ENCODE data around the gene CCDC106.
A peak's percentile ranks its signal among the peaks of the same experiment; 100 is the strongest.

Gene CCDC106

GRCh38 chr19:55609326-55609725 is 38.7 kb upstream of the CCDC106 start:
- H3K27me3 Mint-ChIP-seq = no peaks in the 10 kb centered on the region
- H3K36me3 Mint-ChIP-seq = peaks cover 8% of the 10 kb centered on the region
- peaks cover 60% of the 10 kb centered on the region for H3K4me1 Mint-ChIP-seq
- H3K27ac Mint-ChIP-seq = no peak overlapping the region
- no peak overlapping the region for H3K4me3 Mint-ChIP-seq
- H3K9me3 Mint-ChIP-seq = no peaks in the 10 kb centered on the region

GRCh38 chr19:55611300-55611982 is 36.6 kb upstream of the CCDC106 start:
- no peak overlapping the region for H3K4me3 Mint-ChIP-seq
- no peaks in the 10 kb centered on the region for H3K27me3 Mint-ChIP-seq
- H3K27ac Mint-ChIP-seq = peak overlapping the region; percentile 62
- peaks cover 48% of the 10 kb centered on the region for H3K4me1 Mint-ChIP-seq
- no peaks in the 10 kb centered on the region for H3K9me3 Mint-ChIP-seq
- H3K36me3 Mint-ChIP-seq = peaks cover 9% of the 10 kb centered on the region

- Mint-ChIP-seq H3K9me3 (no peaks in the 10 kb centered on the region), H3K4me1 (peaks cover 42% of the 10 kb centered on the region), H3K36me3 (peaks cover 9% of the 10 kb centered on the region), H3K27ac (peak overlapping the region; percentile 55), H3K27me3 (no peaks in the 10 kb centered on the region), H3K4me3 (no peak overlapping the region)
Measured at GRCh38 chr19:55611983-55612645, 35.9 kb upstream of the CCDC106 start.

GRCh38 chr19:55613396-55613795 is 34.6 kb upstream of the CCDC106 start:
- Mint-ChIP-seq H3K4me1 (peaks cover 32% of the 10 kb centered on the region), H3K9me3 (no peaks in the 10 kb centered on the region), H3K27ac (no peak overlapping the region), H3K27me3 (no peaks in the 10 kb centered on the region), H3K36me3 (peaks cover 12% of the 10 kb centered on the region), H3K4me3 (no peak overlapping the region)

- no peaks in the 10 kb centered on the region for H3K9me3 Mint-ChIP-seq
- peaks cover 10% of the 10 kb centered on the region for H3K36me3 Mint-ChIP-seq
Measured at GRCh38 chr19:55613930-55614710, 33.9 kb upstream of the CCDC106 start.

GRCh38 chr19:55614711-55615542 is 33.1 kb upstream of the CCDC106 start:
- Mint-ChIP-seq H3K9me3 (no peaks in the 10 kb centered on the region), H3K36me3 (peaks cover 9% of the 10 kb centered on the region), H3K27ac (no peak overlapping the region), H3K4me1 (peaks cover 24% of the 10 kb centered on the region), H3K4me3 (no peak overlapping the region), H3K27me3 (no peaks in the 10 kb centered on the region)

More at GRCh38 chr19:55613930-55614710, 33.9 kb upstream of the CCDC106 start:
- Mint-ChIP-seq H3K27ac (no peak overlapping the region), H3K4me3 (no peak overlapping the region), H3K4me1 (peaks cover 27% of the 10 kb centered on the region), H3K27me3 (no peaks in the 10 kb centered on the region)

- peaks cover 31% of the 10 kb centered on the region for H3K4me1 Mint-ChIP-seq
- H3K27ac Mint-ChIP-seq = no peak overlapping the region
- no peaks in the 10 kb centered on the region for H3K9me3 Mint-ChIP-seq
- H3K4me3 Mint-ChIP-seq = no peak overlapping the region
- H3K36me3 Mint-ChIP-seq = peaks cover 8% of the 10 kb centered on the region
- no peaks in the 10 kb centered on the region for H3K27me3 Mint-ChIP-seq
Measured at GRCh38 chr19:55615543-55616394, 32.2 kb upstream of the CCDC106 start.

GRCh38 chr19:55616395-55616875 is 31.6 kb upstream of the CCDC106 start:
- H3K27ac Mint-ChIP-seq = no peak overlapping the region
- no peaks in the 10 kb centered on the region for H3K27me3 Mint-ChIP-seq
- no peak overlapping the region for H3K4me3 Mint-ChIP-seq
- peaks cover 8% of the 10 kb centered on the region for H3K36me3 Mint-ChIP-seq
- H3K9me3 Mint-ChIP-seq = no peaks in the 10 kb centered on the region
- H3K4me1 Mint-ChIP-seq = peaks cover 36% of the 10 kb centered on the region

GRCh38 chr19:55617426-55617825 is 30.6 kb upstream of the CCDC106 start:
- H3K36me3 Mint-ChIP-seq = peaks cover 8% of the 10 kb centered on the region
- H3K4me1 Mint-ChIP-seq = peaks cover 26% of the 10 kb centered on the region
- peak overlapping the region; percentile 55 for H3K27ac Mint-ChIP-seq
- H3K4me3 Mint-ChIP-seq = no peak overlapping the region
- H3K9me3 Mint-ChIP-seq = no peaks in the 10 kb centered on the region
- H3K27me3 Mint-ChIP-seq = no peaks in the 10 kb centered on the region

- Mint-ChIP-seq H3K27ac (no peak overlapping the region), H3K4me3 (no peak overlapping the region), H3K27me3 (no peaks in the 10 kb centered on the region), H3K36me3 (peaks cover 4% of the 10 kb centered on the region), H3K4me1 (peaks cover 22% of the 10 kb centered on the region), H3K9me3 (no peaks in the 10 kb centered on the region)
Measured at GRCh38 chr19:55618426-55618825, 29.6 kb upstream of the CCDC106 start.

GRCh38 chr19:55619286-55619685 is 28.7 kb upstream of the CCDC106 start:
- no peak overlapping the region for H3K27ac Mint-ChIP-seq
- no peaks in the 10 kb centered on the region for H3K27me3 Mint-ChIP-seq
- no peaks in the 10 kb centered on the region for H3K9me3 Mint-ChIP-seq
- peaks cover 28% of the 10 kb centered on the region for H3K4me1 Mint-ChIP-seq
- H3K4me3 Mint-ChIP-seq = no peak overlapping the region
- H3K36me3 Mint-ChIP-seq = peaks cover 6% of the 10 kb centered on the region

GRCh38 chr19:55620410-55621204 is 27.4 kb upstream of the CCDC106 start:
- peaks cover 37% of the 10 kb centered on the region for H3K4me1 Mint-ChIP-seq
- H3K27me3 Mint-ChIP-seq = no peaks in the 10 kb centered on the region
- peaks cover 5% of the 10 kb centered on the region for H3K36me3 Mint-ChIP-seq
- H3K27ac Mint-ChIP-seq = peak overlapping the region; percentile 30
- H3K9me3 Mint-ChIP-seq = no peaks in the 10 kb centered on the region
- no peak overlapping the region for H3K4me3 Mint-ChIP-seq

GRCh38 chr19:55621205-55621672 is 26.8 kb upstream of the CCDC106 start:
- no peaks in the 10 kb centered on the region for H3K27me3 Mint-ChIP-seq
- no peaks in the 10 kb centered on the region for H3K9me3 Mint-ChIP-seq
- peaks cover 5% of the 10 kb centered on the region for H3K36me3 Mint-ChIP-seq
- H3K4me1 Mint-ChIP-seq = peaks cover 42% of the 10 kb centered on the region
- no peak overlapping the region for H3K27ac Mint-ChIP-seq
- no peak overlapping the region for H3K4me3 Mint-ChIP-seq

Data from activated naive CD4-positive, alpha-beta T cell treated with anti-CD3 and anti-CD28 coated beads, Interleukin-2, amount 50 U/mL, for 24 hours (primary cell).